ENCODE measurements around the gene ATG4A. TPM values are rescaled to one million over a fixed set of nuclear protein-coding genes. Genes with fewer than 3 reads are reported as not detected.
A peak's percentile ranks its signal among the peaks of the same experiment; 100 is the strongest.

The ATG4A gene
- total RNA-seq, 2 experiments from 2014 or later: 2.9 to 4.0 TPM

- CTCF ChIA-PET: no interaction called here
- no peak for DNase-seq
These were observed 901 bp upstream of the ATG4A start for GRCh38 chrX:108090491-108091263.

DNA sequence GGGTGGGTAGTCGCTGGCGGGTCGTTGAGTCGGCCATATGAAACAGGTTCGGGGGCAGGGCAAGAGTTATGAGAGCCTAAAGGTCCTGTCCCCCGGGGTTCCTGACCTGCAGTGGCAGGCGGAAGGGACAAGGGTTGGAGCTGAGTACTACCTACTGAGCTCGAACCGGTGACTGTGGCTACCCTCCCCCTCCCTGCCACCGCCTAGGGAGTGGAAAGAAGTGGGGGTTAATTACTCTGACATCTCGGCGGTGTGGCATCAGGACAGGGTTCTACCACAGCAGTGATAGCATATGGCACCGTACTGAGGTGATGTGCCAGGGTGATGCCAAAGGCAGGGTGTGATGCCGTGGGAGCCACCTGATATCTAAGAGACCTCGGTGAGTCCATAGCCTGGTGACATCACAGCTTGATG is 307 bp downstream of the ATG4A start:
- Histone ChIP-seq H3K27ac (ENCODE audit: low read depth in 1 of 2, low read length in 2 of 2) (peak overlapping the region; percentile 72 to 87), H3K27me3 (ENCODE audit: control insufficient read depth in 1 of 2, insufficient read depth in 2 of 2, low read length in 2 of 2) (no peaks in the 10 kb centered on the region), H3K4me3 (ENCODE audit: low read length) (peak overlapping the region; percentile 87), H3K9me3 (ENCODE audit: control insufficient read depth in 1 of 2, insufficient read depth in 1 of 2, low read length in 2 of 2) (no peaks in the 10 kb centered on the region), H3K4me1 (ENCODE audit: insufficient read depth, low read length) (peaks cover 11% of the 10 kb centered on the region), H3K36me3 (ENCODE audit: insufficient read depth, low read length) (peaks cover 6% of the 10 kb centered on the region)
- CTCF ChIA-PET: no interaction called here
- H3K4me1 Mint-ChIP-seq (ENCODE audit: low read depth): peaks cover 8% of the 10 kb centered on the region
- H3K27me3 Mint-ChIP-seq: no peaks in the 10 kb centered on the region
- no peak overlapping the region for H3K4me3 Mint-ChIP-seq
- POLR2A ChIA-PET: interaction anchor here (0.6 to 2.1 kb wide), 13 partner anchors 11 to 1092 kb away, joined by 3 to 14 read pairs (median 4); partner anchors contain the start of genes MID2 and PRPS1
- TF ChIP-seq CTCF (IDR thresholded peaks at IDR 0.05): no peak
- intact Hi-C loops (cut with DNase I, micrococcal nuclease): loop anchor here (5.0 to 10.0 kb wide), 4 partner anchors 460 to 1445 kb away; partner anchors contain the start of genes RBM41 (in 2 of the 2) and NXT2 (in 1 of the 2)
- H3K36me3 Mint-ChIP-seq (ENCODE audit: low read depth): peaks cover 5% of the 10 kb centered on the region
- H3K9me3 Mint-ChIP-seq: no peaks in the 10 kb centered on the region
- DNase-seq (peak in 1 of 14 experiments; percentile 1), ATAC-seq (ENCODE audit: poor library complexity) (peak; percentile 19)
- H3K27ac Mint-ChIP-seq: no peak overlapping the region

More at GRCh38 chrX:108090491-108091263, 901 bp upstream of the ATG4A start:
- POLR2A ChIA-PET: interaction anchor here (1.0 to 2.1 kb wide), 10 partner anchors 10 to 1091 kb away, joined by 3 to 14 read pairs (median 5); partner anchors contain the start of genes MID2 and PRPS1
- H3K9me3 ChIP-seq (ENCODE audit: control insufficient read depth in 1 of 2, insufficient read depth in 1 of 2, low read length in 2 of 2): no peaks in the 10 kb centered on the region
- Mint-ChIP-seq H3K36me3 (ENCODE audit: low read depth) (peaks cover 9% of the 10 kb centered on the region), H3K9me3 (no peaks in the 10 kb centered on the region), H3K4me3 (no peak overlapping the region), H3K4me1 (ENCODE audit: low read depth) (peaks cover 8% of the 10 kb centered on the region), H3K27me3 (no peaks in the 10 kb centered on the region), H3K27ac (no peak overlapping the region)
- intact Hi-C loops (cut with DNase I, micrococcal nuclease): loop anchor here (5.0 to 10.0 kb wide), 4 partner anchors 458 to 1447 kb away; partner anchors contain the start of genes RBM41 (in 2 of the 2) and NXT2 (in 1 of the 2)
- no peak for TF ChIP-seq CTCF (IDR thresholded peaks at IDR 0.05)
- H3K27ac ChIP-seq (ENCODE audit: low read depth in 1 of 2, low read length in 2 of 2): peak overlapping the region; percentile 72 to 87
- no peaks in the 10 kb centered on the region for H3K27me3 ChIP-seq (ENCODE audit: control insufficient read depth in 1 of 2, insufficient read depth in 2 of 2, low read length in 2 of 2)
- peaks cover 10% of the 10 kb centered on the region for H3K36me3 ChIP-seq (ENCODE audit: insufficient read depth, low read length)
- H3K4me1 ChIP-seq (ENCODE audit: insufficient read depth, low read length): peaks cover 11% of the 10 kb centered on the region
- peak overlapping the region; percentile 87 for H3K4me3 ChIP-seq (ENCODE audit: low read length)
- no peak for ATAC-seq (ENCODE audit: poor library complexity)

GRCh38 chrX:108097380-108097779 is 5.8 kb downstream of the ATG4A start:
- intact Hi-C loops (cut with DNase I, micrococcal nuclease): loop anchor here in 1 of 2 experiments (10.0 kb wide), 1 partner anchor 983 kb away; the partner anchor contains the start of gene RBM41

More at GRCh38 chrX:108097380-108097779, 5.8 kb downstream of the ATG4A start:
- CTCF ChIA-PET: no interaction called here
- no peak overlapping the region for H3K4me3 Mint-ChIP-seq
- Histone ChIP-seq H3K9me3 (ENCODE audit: control insufficient read depth in 1 of 2, insufficient read depth in 1 of 2, low read length in 2 of 2) (no peaks in the 10 kb centered on the region), H3K27me3 (ENCODE audit: control insufficient read depth in 1 of 2, insufficient read depth in 2 of 2, low read length in 2 of 2) (no peaks in the 10 kb centered on the region), H3K4me1 (ENCODE audit: insufficient read depth, low read length) (no peaks in the 10 kb centered on the region), H3K27ac (ENCODE audit: low read depth in 1 of 2, low read length in 2 of 2) (no peak overlapping the region), H3K4me3 (ENCODE audit: low read length) (no peak overlapping the region), H3K36me3 (ENCODE audit: insufficient read depth, low read length) (no peaks in the 10 kb centered on the region)
- no peaks in the 10 kb centered on the region for H3K4me1 Mint-ChIP-seq (ENCODE audit: low read depth)
- DNase-seq: no peak
- no peaks in the 10 kb centered on the region for H3K9me3 Mint-ChIP-seq
- no peaks in the 10 kb centered on the region for H3K36me3 Mint-ChIP-seq (ENCODE audit: low read depth)
- no peaks in the 10 kb centered on the region for H3K27me3 Mint-ChIP-seq
- no peak overlapping the region for H3K27ac Mint-ChIP-seq
- TF ChIP-seq CTCF (IDR thresholded peaks at IDR 0.05): no peak
- POLR2A ChIA-PET: no interaction called here
- no peak for ATAC-seq (ENCODE audit: poor library complexity)

All from CD4-positive, alpha-beta T cell (primary cell).